GM19463 (cell line): ENCODE results near the gene FOSL2.

Experiments
- ATAC-seq: cut with Tn5 transposase; IDR thresholded peaks from one replicate; pipeline ENCODE4 v1.9.1; 2021; ENCODE audit warnings: mild to moderate bottlenecking, moderate library complexity; ENCODE audit not compliant: unreplicated experiment

Gene FOSL2

GRCh38 chr2:28429636-28430376 lies 37.1 kb downstream of the FOSL2 start:
- ATAC-seq: no peak

- no peak for ATAC-seq
These were observed 37.7 kb downstream of the FOSL2 start for GRCh38 chr2:28430377-28430765.

DNA sequence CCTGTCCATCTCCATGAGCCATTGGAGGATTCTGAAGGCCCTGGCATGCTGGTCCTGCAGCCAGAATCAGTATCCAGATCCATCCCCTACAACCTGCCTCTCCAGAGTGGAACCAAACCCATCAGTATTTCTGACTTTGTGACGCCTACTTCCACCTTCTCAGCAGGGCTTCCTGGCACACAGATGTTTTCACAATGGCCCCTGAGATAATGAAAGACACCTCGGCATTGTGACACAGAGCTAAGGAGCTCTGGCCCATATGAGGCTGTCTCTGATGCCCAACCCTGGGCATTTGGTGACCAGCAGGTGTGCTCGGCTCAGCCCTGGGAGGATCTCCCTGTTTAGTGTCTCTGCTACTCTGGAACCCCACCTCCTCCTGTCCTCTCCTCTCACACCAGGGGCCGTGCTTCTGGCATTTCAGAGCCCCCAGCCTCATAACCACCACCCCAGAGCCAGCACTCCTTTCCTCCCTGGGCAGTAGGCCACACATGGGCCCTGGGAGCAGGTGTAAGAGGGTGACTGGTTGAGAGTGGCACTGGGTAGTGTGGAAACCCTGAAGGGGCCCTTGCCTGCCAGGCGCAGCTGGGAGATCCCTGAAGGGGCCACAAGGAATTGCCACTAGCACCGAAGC lies 38.2 kb downstream of the FOSL2 start:
- no peak for ATAC-seq

- ATAC-seq: no peak
These were observed 39.1 kb downstream of the FOSL2 start for GRCh38 chr2:28431741-28432140.

DNA sequence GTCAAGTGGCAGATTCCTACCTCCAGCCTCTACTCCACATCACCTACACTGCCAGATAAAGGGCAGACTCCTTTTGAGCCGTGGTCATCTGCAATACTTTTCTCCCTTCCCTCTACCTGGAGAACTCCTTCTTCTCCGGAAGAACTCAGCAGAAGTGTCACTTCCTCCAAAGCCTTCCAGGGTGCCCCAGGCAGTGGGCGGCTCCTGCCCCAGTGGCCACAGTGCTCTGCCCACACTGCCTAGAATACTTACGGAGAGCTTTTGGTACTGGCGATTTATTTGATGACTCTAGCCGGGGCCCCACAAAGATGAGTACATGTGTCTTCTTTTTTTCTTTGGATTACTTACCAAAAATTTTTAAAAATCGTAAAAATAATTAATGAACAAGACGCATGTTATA lies 39.7 kb downstream of the FOSL2 start:
- ATAC-seq: no peak

GRCh38 chr2:28433215-28433614 lies 40.6 kb downstream of the FOSL2 start:
- ATAC-seq: no peak

DNA sequence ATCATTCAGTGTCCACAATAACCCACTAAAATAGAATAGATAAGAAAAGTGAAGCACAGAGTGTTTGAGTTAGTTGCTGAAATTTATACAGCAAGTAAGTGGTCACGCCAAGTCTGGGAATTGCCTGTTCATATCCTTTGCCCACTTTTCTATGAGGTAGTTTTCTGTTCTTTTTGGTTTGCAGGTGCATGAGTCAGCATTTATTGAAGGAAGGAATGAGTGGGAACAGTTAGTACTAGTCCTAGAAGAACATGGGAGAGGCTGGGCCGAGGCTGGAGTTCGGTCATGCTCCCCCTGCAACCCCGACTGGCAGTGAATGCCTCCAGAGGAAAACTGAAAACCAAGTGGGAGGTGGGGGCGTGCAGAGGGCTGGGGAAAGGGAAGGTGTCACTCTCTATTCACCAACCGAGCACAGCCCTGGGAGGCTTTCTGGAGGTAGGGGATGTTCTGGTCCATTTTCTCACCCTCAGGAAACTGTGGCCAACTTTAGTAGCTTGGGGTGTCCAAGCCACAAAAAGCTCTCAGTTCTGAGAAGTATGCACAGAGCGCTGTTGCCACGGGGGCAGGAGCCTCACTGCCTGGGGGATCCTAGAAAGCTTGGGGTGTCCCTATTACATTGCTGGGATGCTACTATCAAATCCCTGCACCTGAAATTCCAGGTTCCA lies 41.4 kb downstream of the FOSL2 start:
- no peak for ATAC-seq

DNA sequence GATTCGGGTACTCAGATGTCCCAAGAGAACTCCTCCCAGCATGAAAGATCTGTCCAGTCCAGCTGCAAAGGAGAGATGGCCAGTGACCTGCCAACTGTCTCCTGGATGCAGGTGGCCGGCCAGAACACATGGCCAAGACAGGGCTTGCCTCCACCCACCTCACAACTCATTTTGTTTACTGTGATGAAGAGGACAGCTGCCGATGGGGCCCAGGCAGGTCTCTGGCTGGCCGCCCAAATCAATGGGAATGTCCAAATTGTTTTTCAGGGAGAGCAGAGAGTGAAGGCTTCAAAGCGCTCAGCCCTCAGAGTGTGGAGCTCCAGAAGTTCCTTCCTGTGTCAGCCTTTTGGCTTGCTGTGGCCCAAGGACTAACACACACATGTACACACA lies 41.9 kb downstream of the FOSL2 start:
- ATAC-seq: no peak

- ATAC-seq: no peak
These were observed 42.6 kb downstream of the FOSL2 start for GRCh38 chr2:28435241-28435640.

DNA sequence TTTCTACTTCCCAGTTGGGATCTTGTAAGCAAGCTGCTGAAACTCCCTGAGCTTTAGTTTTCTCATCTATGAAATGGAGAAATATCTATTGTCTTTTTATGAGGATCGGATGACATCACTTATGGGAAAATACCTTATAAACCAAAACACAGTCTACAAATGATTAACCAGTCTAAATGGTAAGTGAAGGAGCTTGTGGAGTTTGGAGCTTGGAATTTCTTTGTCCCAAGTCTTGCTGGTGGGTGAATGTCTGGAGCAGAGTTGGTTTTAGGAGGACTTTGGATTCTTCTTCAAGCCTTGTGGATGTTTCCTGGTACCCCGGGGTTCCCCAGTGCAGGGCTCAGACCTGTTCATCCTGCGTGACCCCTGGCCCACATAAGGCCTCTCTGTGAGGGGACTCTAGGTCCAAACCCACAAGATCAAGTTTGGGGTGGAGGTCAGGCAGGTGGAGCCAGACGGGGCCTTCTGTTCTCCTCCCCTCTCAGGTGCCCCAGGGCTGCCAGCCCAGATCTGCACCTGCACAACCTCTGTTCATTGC lies 43.2 kb downstream of the FOSL2 start:
- no peak for ATAC-seq

GRCh38 chr2:28436525-28437051 lies 43.9 kb downstream of the FOSL2 start:
- ATAC-seq: no peak

DNA sequence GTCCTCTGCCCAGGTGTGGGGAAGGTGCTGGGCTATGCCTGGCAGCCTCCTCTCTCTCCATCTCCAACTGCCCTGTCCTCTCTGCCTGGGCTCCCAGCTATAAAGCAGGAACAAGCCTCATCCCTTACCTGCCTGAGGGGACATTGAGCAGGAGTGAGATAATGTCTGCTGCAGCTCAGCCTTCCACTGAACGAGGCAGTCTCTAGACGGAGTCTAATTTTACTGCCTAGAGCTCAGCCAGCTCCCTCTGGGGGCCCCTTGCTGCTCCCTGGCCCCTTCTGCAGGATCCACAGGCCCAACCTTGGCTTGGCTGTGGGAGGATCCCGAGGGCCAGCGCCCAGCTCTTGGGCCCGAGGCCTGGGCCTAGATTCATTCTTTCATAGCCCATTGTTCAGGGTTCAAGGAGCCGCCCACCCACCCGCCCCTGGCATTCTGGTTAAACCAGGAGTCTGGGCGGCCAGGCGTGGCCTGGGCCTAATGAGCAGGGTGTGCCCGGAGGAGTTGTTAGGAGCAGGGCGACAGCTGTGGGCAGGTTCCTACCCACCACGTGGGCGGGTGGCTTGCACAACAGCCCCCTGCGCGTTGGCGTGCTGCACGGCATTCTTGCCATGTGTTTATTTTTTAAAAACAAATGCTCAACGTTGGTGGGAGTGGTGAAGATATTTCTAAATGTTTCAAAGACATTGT lies 44.6 kb downstream of the FOSL2 start:
- ATAC-seq: no peak

- ATAC-seq: no peak
These were observed 45.3 kb downstream of the FOSL2 start for GRCh38 chr2:28437918-28438317.

- ATAC-seq: no peak
These were observed 45.9 kb downstream of the FOSL2 start for GRCh38 chr2:28438532-28439063.

DNA sequence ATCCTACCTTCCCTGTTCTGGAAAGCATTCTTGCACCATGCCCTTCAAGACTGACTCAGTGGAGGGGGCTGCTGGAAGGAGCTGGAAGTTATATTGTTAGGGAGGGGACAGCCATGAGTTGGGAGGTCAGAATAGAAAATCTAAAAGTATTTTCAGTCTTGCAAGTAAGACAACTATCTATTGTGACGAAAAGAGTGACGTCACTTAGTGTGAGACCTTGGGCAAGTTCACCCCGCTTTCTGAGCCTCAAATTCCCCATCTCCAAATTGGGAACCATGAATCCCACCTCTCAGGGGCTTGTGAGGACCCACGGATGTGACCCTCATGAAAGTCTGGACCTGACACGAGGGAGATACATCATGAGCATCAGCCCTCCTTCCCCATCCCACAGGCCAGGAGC lies 46.5 kb downstream of the FOSL2 start:
- ATAC-seq: no peak

- no peak for ATAC-seq
These were observed 47.1 kb downstream of the FOSL2 start for GRCh38 chr2:28439763-28440162.

DNA sequence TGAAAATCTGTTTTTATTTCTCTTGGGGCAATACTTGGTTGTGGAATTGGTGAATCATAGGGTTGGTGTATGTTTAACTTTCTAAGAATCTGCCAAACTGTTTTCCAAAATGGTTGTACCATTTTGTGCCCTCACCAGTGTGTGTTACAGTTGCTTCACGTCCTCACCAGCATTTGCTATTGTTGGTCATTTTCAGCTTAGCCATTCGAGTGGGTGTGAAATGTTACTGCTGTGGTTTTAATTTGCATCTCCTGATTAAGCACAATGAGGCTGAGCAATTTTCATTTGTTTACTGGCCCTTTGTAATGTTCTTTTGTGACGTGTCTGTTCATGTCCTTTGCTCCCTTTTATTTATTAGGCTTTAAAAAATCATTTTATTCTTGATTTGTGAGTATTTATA lies 49.7 kb downstream of the FOSL2 start:
- ATAC-seq: no peak

DNA sequence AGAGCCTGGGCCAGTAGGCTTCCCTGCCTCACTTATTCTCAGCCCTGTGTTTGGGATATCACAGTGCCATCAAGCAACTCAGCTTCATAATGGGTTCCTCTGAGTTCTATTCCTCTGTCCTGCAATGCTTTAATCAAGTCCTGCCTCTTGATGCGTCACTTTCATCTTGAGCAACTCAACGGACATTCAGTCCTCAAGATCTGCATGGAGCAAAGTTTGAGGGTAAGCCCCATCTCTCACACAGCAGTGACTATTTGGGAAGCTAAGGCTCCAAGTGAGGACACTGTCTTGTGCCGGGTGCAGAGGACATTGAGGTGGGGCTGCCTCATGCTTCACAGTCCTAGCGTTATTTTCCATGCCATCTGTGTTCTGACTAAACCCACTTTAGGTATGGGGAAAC lies 52.3 kb downstream of the FOSL2 start:
- no peak for ATAC-seq

GRCh38 chr2:28445448-28446258 lies 53.0 kb downstream of the FOSL2 start:
- ATAC-seq: no peak

- ATAC-seq: no peak
These were observed 53.9 kb downstream of the FOSL2 start for GRCh38 chr2:28446531-28446930.
